GM12874 (cell line): Measurements from ENCODE around the gene NCAM1.

Source experiments
- TF ChIP-seq, protein P1 (sequence below): IDR thresholded peaks from 2 replicates; pipeline ENCODE4 v1.5.1; 2011; ENCODE audit warnings: low read depth, mild to moderate bottlenecking, control low read depth, low read length, moderate library complexity; ENCODE audit not compliant: insufficient read depth

The NCAM1 gene

DNA sequence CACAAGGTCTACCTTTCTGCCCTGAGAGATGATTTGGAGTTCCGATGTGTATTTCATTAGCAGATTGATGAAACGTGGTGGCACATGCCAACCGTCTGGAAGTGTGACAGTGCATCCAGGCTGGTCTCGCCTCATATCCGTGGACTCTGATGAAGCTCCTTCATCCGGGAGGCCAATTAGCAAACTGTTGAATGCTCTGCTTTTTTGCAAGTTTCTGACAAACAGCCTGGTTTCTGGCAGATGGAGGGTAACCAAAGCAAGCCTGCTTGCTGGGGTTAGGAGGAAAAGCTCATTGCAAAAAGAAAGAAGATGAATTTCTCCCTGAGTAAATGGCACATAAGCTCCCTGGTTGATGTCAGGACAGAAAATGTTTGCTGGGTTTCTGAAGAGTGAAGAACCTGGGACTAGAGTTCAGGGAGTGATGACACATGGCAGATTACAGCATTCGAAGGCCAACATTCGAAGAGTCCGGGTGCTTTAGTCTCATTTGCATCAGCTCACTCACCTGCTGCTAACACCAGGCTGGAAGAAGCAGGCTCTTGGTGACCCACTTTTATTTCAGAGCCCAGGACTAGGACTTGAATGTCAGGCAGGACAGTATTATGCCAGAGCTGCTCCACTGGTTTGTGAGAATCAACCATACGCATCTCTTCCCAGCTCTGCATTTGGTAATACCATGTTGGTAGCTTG is 217.3 kb downstream of the NCAM1 start:
- TF ChIP-seq, protein P1, sequence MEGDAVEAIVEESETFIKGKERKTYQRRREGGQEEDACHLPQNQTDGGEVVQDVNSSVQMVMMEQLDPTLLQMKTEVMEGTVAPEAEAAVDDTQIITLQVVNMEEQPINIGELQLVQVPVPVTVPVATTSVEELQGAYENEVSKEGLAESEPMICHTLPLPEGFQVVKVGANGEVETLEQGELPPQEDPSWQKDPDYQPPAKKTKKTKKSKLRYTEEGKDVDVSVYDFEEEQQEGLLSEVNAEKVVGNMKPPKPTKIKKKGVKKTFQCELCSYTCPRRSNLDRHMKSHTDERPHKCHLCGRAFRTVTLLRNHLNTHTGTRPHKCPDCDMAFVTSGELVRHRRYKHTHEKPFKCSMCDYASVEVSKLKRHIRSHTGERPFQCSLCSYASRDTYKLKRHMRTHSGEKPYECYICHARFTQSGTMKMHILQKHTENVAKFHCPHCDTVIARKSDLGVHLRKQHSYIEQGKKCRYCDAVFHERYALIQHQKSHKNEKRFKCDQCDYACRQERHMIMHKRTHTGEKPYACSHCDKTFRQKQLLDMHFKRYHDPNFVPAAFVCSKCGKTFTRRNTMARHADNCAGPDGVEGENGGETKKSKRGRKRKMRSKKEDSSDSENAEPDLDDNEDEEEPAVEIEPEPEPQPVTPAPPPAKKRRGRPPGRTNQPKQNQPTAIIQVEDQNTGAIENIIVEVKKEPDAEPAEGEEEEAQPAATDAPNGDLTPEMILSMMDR, result no peak

DNA sequence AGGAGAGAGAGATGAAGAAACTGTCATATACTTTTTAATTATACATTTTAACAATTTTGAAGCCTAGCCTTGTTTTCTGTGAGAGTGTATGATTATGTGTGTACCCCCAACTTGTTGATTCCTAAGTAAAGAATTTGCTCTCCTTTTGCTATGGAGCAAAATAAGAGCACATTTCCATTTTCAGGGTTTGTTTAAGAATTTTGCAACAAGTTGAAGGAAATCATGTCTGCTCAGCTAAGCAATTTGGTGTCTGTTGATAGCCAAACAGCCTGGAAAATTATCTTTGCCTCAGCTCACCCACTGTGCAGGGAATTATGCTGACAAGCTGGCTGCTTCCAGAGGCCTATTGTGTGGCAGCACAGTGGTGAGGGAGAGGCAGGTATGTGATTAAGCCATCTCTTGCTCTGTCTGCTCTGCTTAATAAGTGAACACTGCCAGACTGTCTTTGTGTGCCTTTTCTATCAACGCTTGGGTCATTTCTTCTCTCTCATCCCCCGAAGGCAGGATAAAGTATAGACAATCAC is 218.0 kb downstream of the NCAM1 start:
- TF ChIP-seq, protein P1, result no peak

DNA sequence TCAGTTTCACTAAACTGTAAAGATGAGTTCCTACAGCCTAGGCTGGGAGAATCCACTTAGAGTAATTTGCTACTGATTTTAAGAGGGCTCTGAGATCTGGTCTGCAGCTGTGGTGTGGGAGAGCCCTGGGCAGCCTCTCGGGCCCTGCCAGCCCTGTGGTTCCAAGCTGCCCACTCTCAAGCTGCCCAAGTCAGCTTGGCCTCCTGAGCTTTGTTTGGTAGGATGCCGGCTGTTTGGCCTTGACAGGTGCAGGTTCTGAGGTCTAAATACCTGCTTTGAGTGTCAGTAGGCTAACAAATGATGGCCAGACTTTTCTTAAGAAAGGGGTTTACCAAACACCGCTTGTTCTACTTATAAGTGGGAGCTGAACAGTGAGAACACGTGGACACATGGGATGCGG is 219.9 kb downstream of the NCAM1 start:
- TF ChIP-seq, protein P1, result no peak

DNA sequence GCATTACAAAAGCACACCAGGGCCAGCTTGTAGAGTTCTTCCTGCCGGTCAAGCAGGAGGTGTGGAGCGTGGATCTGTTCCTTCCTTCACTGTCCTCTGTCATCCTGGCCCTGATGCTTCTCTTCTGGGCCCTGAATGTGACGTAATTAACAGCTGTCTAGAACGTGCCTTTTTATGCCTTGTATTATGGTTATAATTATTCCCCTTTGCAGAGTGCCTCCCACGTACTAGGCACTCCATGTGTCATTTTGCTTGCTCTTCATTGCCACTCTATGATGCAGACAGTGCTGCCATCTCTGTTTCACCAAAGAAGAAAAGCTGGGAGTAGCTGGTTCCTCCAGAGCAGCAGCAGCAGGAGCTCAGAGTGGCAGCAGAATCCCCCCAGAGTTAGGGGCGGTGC is 221.1 kb downstream of the NCAM1 start:
- TF ChIP-seq, protein P1, result no peak

DNA sequence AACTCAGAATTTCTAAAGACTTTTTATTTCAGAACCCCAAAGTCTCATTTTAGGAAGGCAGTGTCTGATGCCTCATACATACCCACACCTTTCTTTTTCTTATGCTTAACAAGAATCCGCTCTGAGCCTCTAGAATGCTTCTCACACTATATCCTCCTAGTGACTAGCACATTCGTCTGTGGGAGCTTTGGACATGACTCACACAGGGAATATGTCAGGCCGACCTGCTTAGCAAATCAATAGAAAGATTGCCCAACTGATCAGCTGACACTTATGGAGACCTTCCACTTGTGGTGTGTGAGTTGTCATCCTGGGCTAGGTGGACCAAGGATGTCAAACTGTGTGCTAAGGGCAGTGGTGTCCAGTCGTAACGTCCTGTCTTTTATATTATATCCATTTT is 223.3 kb downstream of the NCAM1 start:
- TF ChIP-seq, protein P1, result no peak

DNA sequence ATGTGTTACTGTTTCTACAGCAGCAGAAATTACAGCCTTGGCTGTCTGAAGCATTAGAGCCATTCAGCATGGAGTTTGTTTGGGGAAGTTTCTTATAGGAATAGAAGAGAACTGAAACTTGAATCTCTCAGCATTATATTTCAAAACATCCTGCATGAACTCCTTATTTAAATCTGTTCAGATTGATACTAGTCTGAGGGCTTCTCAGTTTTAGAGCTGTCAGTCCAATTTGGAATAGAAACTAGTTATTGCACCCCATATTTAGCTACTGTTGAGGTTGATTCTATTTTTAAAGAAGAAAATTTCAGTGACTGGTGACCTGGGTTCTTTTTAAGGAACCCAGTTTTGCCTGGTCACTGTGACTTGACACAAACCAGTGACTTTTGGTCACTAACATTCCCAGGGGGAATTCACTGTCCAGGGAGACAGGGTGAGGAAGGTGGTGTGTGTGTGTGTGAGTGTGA is 227.2 kb downstream of the NCAM1 start:
- TF ChIP-seq, protein P1, result no peak

DNA sequence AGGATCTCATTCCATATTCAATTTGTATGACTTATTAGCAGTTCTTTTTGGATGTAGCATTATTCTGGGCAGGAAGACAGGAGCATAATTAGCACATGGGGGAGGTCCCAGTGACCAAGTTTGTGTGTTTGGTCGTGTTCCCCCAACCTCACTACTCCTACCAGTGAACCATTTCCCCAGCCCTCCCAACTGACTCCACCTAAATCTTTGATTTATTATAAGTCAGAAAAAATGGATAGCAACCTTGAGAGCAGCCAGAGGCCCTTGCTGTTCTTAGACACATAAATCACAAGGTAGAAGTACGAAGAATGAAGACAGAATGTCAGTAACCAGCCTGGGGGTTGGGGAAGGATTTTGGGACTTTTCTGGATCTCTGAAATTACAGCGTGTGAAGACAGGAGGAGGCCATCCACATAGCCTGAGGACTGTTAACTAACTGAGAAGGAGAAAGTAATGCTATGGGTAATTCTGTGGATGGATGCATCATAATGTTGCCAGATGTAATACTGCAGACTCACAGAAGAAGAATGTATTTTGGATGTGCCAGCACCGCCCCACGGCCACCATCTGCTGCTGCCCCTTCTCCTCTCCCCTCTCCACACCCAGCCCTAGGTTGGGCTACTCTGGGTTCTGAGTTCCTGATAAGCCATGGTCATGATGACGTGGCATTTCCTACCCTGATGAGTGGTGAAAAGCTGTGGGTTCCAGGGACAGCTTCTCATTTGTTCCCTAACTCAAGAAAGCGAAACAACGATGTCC is 228.9 kb downstream of the NCAM1 start:
- TF ChIP-seq, protein P1, result no peak
